ENCODE data around the gene RNASEH2A. TPM values are rescaled to one million over a fixed set of nuclear protein-coding genes. Genes with fewer than 3 reads are reported as not detected.

The RNASEH2A gene
- total and polyA plus RNA-seq, 2 experiments from 2014 or later: 16.9 to 32.3 TPM

GRCh38 chr19:12837225-12837624, 30.8 kb downstream of the RNASEH2A start:
- Histone ChIP-seq H3K9me2 (ENCODE audit: insufficient read depth) (no peaks in the 10 kb centered on the region), H3K9ac (no peak overlapping the region), H3F3A (ENCODE audit: insufficient read depth) (0 out of 2 replicates have a peak, but pooled peaks cover 15% of the 10 kb centered on the region), H3K27ac (no peak overlapping the region), H3K4me2 (ENCODE audit: unreplicated experiment) (no peak overlapping the region), H3K27me3 (replicated peaks; ENCODE audit: insufficient read depth) (peaks cover 70% of the 10 kb centered on the region), H3K4me1 (ENCODE audit: insufficient read depth) (no peaks in the 10 kb centered on the region; the same call in 1 of the 2 replicates), H3K36me3 (ENCODE audit: low read depth) (no peaks in the 10 kb centered on the region), H3K79me2 (ENCODE audit: insufficient read depth) (no peaks in the 10 kb centered on the region), H2AFZ (no peak overlapping the region), H3K9me3 (ENCODE audit: low read depth) (no peaks in the 10 kb centered on the region), H4K20me1 (ENCODE audit: insufficient read depth) (no peaks in the 10 kb centered on the region), H3K4me3 (no peak overlapping the region)
- 68 to 77% methylated on average over 4 of the region's 4 CpGs for WGBS, 2 experiments (ENCODE audit: low coverage in 1 of 2, low lambda C conversion rate in 2 of 2, missing lambda C conversion rate in 2 of 2)
- DNase-seq: no peak
- in situ Hi-C loops (cut with MboI): no loop called here
- no peak for TF ChIP-seq EZH2 (IDR thresholded peaks at IDR 0.05; ENCODE audit: insufficient read depth, poor library complexity, severe bottlenecking)
- TF ChIP-seq EZH2phosphoT487 (IDR thresholded peaks at IDR 0.05; ENCODE audit: insufficient read depth, low read depth): no peak

GRCh38 chr19:12838182-12838885, 31.9 kb downstream of the RNASEH2A start, which contains the start of gene MAST1:
Gene MAST1 (plus strand): TSS chr19:12838515. CDS start chr19:12838573, 58 bp downstream.
- H3K9me2 ChIP-seq (ENCODE audit: insufficient read depth): no peaks in the 10 kb centered on the region
- H3K4me3 ChIP-seq: peak within 1 kb of the TSS; percentile 59
- H4K20me1 ChIP-seq (ENCODE audit: insufficient read depth): no peaks in the 10 kb centered on the region
- H3F3A ChIP-seq (ENCODE audit: insufficient read depth): 0 out of 2 replicates have a peak, but pooled peaks cover 15% of the 10 kb centered on the region
- peak within 1 kb of the TSS; percentile 83 for H3K4me2 ChIP-seq (ENCODE audit: unreplicated experiment)
- no peaks in the 10 kb centered on the region for H3K9me3 ChIP-seq (ENCODE audit: low read depth)
- H2AFZ ChIP-seq: no peak within 1 kb of the TSS; the same call in 1 of the 2 replicates
- TF ChIP-seq EZH2 (IDR thresholded peaks at IDR 0.05; ENCODE audit: insufficient read depth, poor library complexity, severe bottlenecking) (no peak), EZH2phosphoT487 (IDR thresholded peaks at IDR 0.05; ENCODE audit: insufficient read depth, low read depth) (no peak)
- no peaks in the 10 kb centered on the region; the same call in 1 of the 2 replicates for H3K4me1 ChIP-seq (ENCODE audit: insufficient read depth)
- no peak within 1 kb of the TSS for H3K9ac ChIP-seq
- DNase-seq: peak; percentile 68
- H3K27me3 ChIP-seq (replicated peaks; ENCODE audit: insufficient read depth): peaks cover 65% of the 10 kb centered on the region
- in situ Hi-C loops (cut with MboI): no loop called here
- H3K79me2 ChIP-seq (ENCODE audit: insufficient read depth): no peaks in the 10 kb centered on the region
- H3K27ac ChIP-seq: no peak within 1 kb of the TSS
- WGBS, 2 experiments (ENCODE audit: low coverage in 1 of 2, low lambda C conversion rate in 2 of 2, missing lambda C conversion rate in 2 of 2): 2% methylated on average over 29 to 67 of the region's 69 CpGs
- H3K36me3 ChIP-seq (ENCODE audit: low read depth): no peaks in the 10 kb centered on the region

GRCh38 chr19:12838886-12839756, 32.7 kb downstream of the RNASEH2A start:
- no peak for DNase-seq
- H3K4me3 ChIP-seq: no peak overlapping the region
- no peak overlapping the region for H2AFZ ChIP-seq
- no peaks in the 10 kb centered on the region for H4K20me1 ChIP-seq (ENCODE audit: insufficient read depth)
- no peaks in the 10 kb centered on the region for H3K79me2 ChIP-seq (ENCODE audit: insufficient read depth)
- peaks cover 63% of the 10 kb centered on the region for H3K27me3 ChIP-seq (replicated peaks; ENCODE audit: insufficient read depth)
- no peak overlapping the region for H3K9ac ChIP-seq
- 0 out of 2 replicates have a peak, but pooled peaks cover 15% of the 10 kb centered on the region for H3F3A ChIP-seq (ENCODE audit: insufficient read depth)
- H3K36me3 ChIP-seq (ENCODE audit: low read depth): no peaks in the 10 kb centered on the region
- 0 out of 2 replicates have a peak, but pooled peaks have one; percentile 25 for TF ChIP-seq EZH2phosphoT487 (IDR thresholded peaks at IDR 0.05; ENCODE audit: insufficient read depth, low read depth)
- no peak for TF ChIP-seq EZH2 (IDR thresholded peaks at IDR 0.05; ENCODE audit: insufficient read depth, poor library complexity, severe bottlenecking)
- no peaks in the 10 kb centered on the region for H3K9me2 ChIP-seq (ENCODE audit: insufficient read depth)
- H3K4me1 ChIP-seq (ENCODE audit: insufficient read depth): no peaks in the 10 kb centered on the region; the same call in 1 of the 2 replicates
- 10 to 17% methylated on average over 11 to 21 of the region's 21 CpGs for WGBS, 2 experiments (ENCODE audit: low coverage in 1 of 2, low lambda C conversion rate in 2 of 2, missing lambda C conversion rate in 2 of 2)
- no peaks in the 10 kb centered on the region for H3K9me3 ChIP-seq (ENCODE audit: low read depth)
- no peak overlapping the region for H3K27ac ChIP-seq
- no peak overlapping the region for H3K4me2 ChIP-seq (ENCODE audit: unreplicated experiment)
- in situ Hi-C loops (cut with MboI): no loop called here
